Endothelial cell of umbilical vein (primary cell): ENCODE measurements around the gene CIITA. TPM values are rescaled to one million over a fixed set of nuclear protein-coding genes. Genes with fewer than 3 reads are reported as not detected.

ENCODE experiments used
- BruUV-seq: library from RNA; stranded (reverse); fragments of 400-500 nt; replicated peaks from 2 replicates; lab custom pipeline; 2021; lab: Mats Ljungman, UMichigan
- CTCF ChIA-PET: fragments of 300-600, 350-600 bp; sonication (Branson Sonifier 250); formaldehyde crosslinking; loops from one replicate; lab custom pipeline; 2021; ENCODE audit warnings: antibody characterized with exemption, inconsistent platforms; lab: Charles Lee
- POLR2A ChIA-PET: fragments of 300-600, 350-600 bp; sonication (Branson Sonifier 250); formaldehyde crosslinking; loops from one replicate; lab custom pipeline; 2021; ENCODE audit warnings: antibody characterized with exemption, inconsistent platforms; lab: Charles Lee
- DNase-seq: peaks from one replicate; pipeline ENCODE4 v3.0.0-alpha.2; 2011; ENCODE audit warnings: low read depth, low spot score
- FAIRE-seq: peaks from 2 replicates; lab custom pipeline; 2011; peaks lifted over from hg19 to GRCh38; lab: Jason Lieb, UNC
- H2AFZ ChIP-seq: 2 replicates; pipeline ENCODE4 v1.6.0; 2012; ENCODE audit warnings: low read depth, low read length, control low read depth, inconsistent platforms
- H3K27ac ChIP-seq: 2 replicates; pipeline ENCODE4 v1.5.1; 2011; ENCODE audit warnings: low read depth, mild to moderate bottlenecking, control low read depth, low read length, moderate library complexity; ENCODE audit not compliant: insufficient read depth
- H3K27me3 ChIP-seq, 2 experiments: 2 replicates each; pipeline versions ENCODE4 v1.6.0 to v1.6.1; 2011; ENCODE audit warnings: low read length in 2 of 2, mixed read lengths in 1 of 2; ENCODE audit not compliant: control insufficient read depth in 2 of 2, insufficient read depth in 2 of 2
- H3K36me3 ChIP-seq, 2 experiments: 2 replicates in 1 of 2; 3 replicates in 1 of 2; pipeline ENCODE4 v1.5.1; 2011; ENCODE audit warnings: low read length in 2 of 2, mild to moderate bottlenecking in 1 of 2, moderate library complexity in 1 of 2; ENCODE audit not compliant: control insufficient read depth in 2 of 2, insufficient read depth in 2 of 2; ENCODE audit errors: extremely low read depth in 1 of 2
- H3K4me1 ChIP-seq: 3 replicates; pipeline ENCODE4 v1.5.1; 2011; ENCODE audit warnings: mild to moderate bottlenecking, low read length; ENCODE audit not compliant: control insufficient read depth, insufficient read depth; ENCODE audit errors: extremely low read depth
- H3K4me2 ChIP-seq: 2 replicates; pipeline ENCODE4 v1.6.1; 2011; ENCODE audit warnings: low read length, control low read depth, mixed read lengths; ENCODE audit not compliant: insufficient read depth
- H3K4me3 ChIP-seq, 3 experiments: fragments of 200-600 bp in 1 of 3; sonication (generic), shearing (Covaris generic) in 1 of 3; replicated peaks in 1 of 3; 2 replicates each; pipeline ENCODE4 v1.5.1; 2011 to 2016; ENCODE audit warnings: control low read depth in 3 of 3, low read length in 3 of 3, mild to moderate bottlenecking in 2 of 3, inconsistent platforms in 1 of 3, low read depth in 1 of 3, moderate library complexity in 1 of 3; ENCODE audit not compliant: insufficient read depth in 1 of 3
- H3K79me2 ChIP-seq: 2 replicates; pipeline ENCODE4 v1.6.0; 2012; ENCODE audit warnings: low read length, inconsistent platforms; ENCODE audit not compliant: control insufficient read depth, insufficient read depth
- H3K9ac ChIP-seq: replicated peaks from 2 replicates; pipeline ENCODE3; 2011; ENCODE audit warnings: low read length, control low read depth; ENCODE audit not compliant: insufficient read depth; ENCODE audit errors: extremely low read depth
- H3K9me1 ChIP-seq: replicated peaks from 3 replicates; pipeline ENCODE4 v1.6.0; 2011; ENCODE audit warnings: mild to moderate bottlenecking, low read length; ENCODE audit not compliant: control insufficient read depth, insufficient read depth; ENCODE audit errors: extremely low read depth
- H3K9me3 ChIP-seq: replicated peaks from 2 replicates; pipeline ENCODE4 v1.5.1; 2012; ENCODE audit warnings: low read length, inconsistent platforms; ENCODE audit not compliant: control insufficient read depth, insufficient read depth
- H4K20me1 ChIP-seq: replicated peaks from 2 replicates; pipeline ENCODE3; 2011; ENCODE audit warnings: mild to moderate bottlenecking, low read length; ENCODE audit not compliant: control insufficient read depth, insufficient read depth; ENCODE audit errors: extremely low read depth
- CTCF ChIP-seq, 2 donors: IDR thresholded peaks; 1 replicate in 1 of 2; 2 replicates in 1 of 2; pipeline ENCODE4 v1.5.1; 2011; ENCODE audit warnings: low read length in 2 of 2, mild to moderate bottlenecking in 2 of 2, moderate library complexity in 2 of 2, control low read depth in 1 of 2, inconsistent platforms in 1 of 2, low read depth in 1 of 2; ENCODE audit not compliant: insufficient read depth in 1 of 2; ENCODE audit errors: extremely low read depth in 1 of 2
- EZH2 ChIP-seq: IDR thresholded peaks from 2 replicates; pipeline ENCODE4 v1.6.1; 2012; ENCODE audit warnings: borderline replicate concordance, low read depth, mild to moderate bottlenecking, moderate library complexity, low read length, inconsistent platforms; ENCODE audit not compliant: severe bottlenecking
- FOS ChIP-seq: IDR thresholded peaks from 2 replicates; pipeline ENCODE4 v1.6.1; 2011; ENCODE audit warnings: mild to moderate bottlenecking, low read length, moderate library complexity, borderline replicate concordance; ENCODE audit not compliant: insufficient read depth
- GATA2 ChIP-seq: IDR thresholded peaks from 2 replicates; pipeline ENCODE4 v1.7.0; 2011; ENCODE audit warnings: low read depth, mild to moderate bottlenecking, moderate library complexity, mixed read lengths, low read length; ENCODE audit not compliant: insufficient read length, insufficient read depth
- JUN ChIP-seq: IDR thresholded peaks from 2 replicates; pipeline ENCODE4 v1.6.1; 2011; ENCODE audit warnings: borderline replicate concordance, low read depth; ENCODE audit not compliant: insufficient read length, insufficient read depth
- MAX ChIP-seq: IDR thresholded peaks from 2 replicates; pipeline ENCODE4 v1.6.1; 2011; ENCODE audit not compliant: insufficient read depth, insufficient read length
- MYC ChIP-seq: IDR thresholded peaks from one replicate; pipeline ENCODE4 v1.6.1; 2011; ENCODE audit warnings: mild to moderate bottlenecking, low read depth, low read length
- POLR2A ChIP-seq: IDR thresholded peaks from 2 replicates; pipeline ENCODE4 v1.6.1; 2012; ENCODE audit warnings: low read depth, mild to moderate bottlenecking, control low read depth, low read length
- POLR2AphosphoS5 ChIP-seq: IDR thresholded peaks from 2 replicates; pipeline ENCODE4 v1.6.1; 2012; ENCODE audit warnings: low read depth, mild to moderate bottlenecking, control low read depth, low read length, moderate library complexity; ENCODE audit not compliant: insufficient read depth
- dilution Hi-C: fragments of 300-500 bp; cut with MboI; formaldehyde crosslinking; loops from one replicate; pipeline ENCODE4 v1.15.0; 2019; ENCODE audit warnings: low sequenced_read_pairs; ENCODE audit not compliant: extremely low pct_ligation_motif_present
- intact Hi-C: fragments of 100-400 bp; cut with micrococcal nuclease; formaldehyde crosslinking; loops from one replicate; pipeline ENCODE4 v1.10.0; 2022
- polyA plus RNA-seq, 4 experiments: library from polyadenylated mRNA; depleted of rRNA in 3 of 4; stranded (reverse) in 3 of 4; unstranded in 1 of 4; fragments of >200 nt; gene quantifications; 2 replicates each; pipeline versions ENCODE4 v1.2.1 to v1.2.3, GENCODE V29; 2011 to 2012; ENCODE audit warnings: missing spikeins in 1 of 4
- total RNA-seq: library from RNA; stranded (reverse); gene quantifications from 2 replicates; pipeline ENCODE4 v1.2.3, GENCODE V29; 2021

The CIITA gene
- total and polyA plus RNA-seq, 2 donors (not counting 3 experiments of a cell fraction or from before 2014, with no cell fraction given), result not detected

GRCh38 chr16:10984509-10984908, 107.5 kb downstream of the CIITA start:
- no peak overlapping the region for H3K4me3 ChIP-seq
- H3K9me3 ChIP-seq, result no peaks in the 10 kb centered on the region
- no peak overlapping the region for H3K27ac ChIP-seq
- dilution Hi-C loops (no loop called here), intact Hi-C loops (no loop called here)
- BruUV-seq, result no TSS peak
- H3K27me3 ChIP-seq, result no peaks in the 10 kb centered on the region
- H3K4me2 ChIP-seq, result no peak overlapping the region
- no peak overlapping the region for H2AFZ ChIP-seq
- no peak overlapping the region for H3K9ac ChIP-seq
- peaks cover 0 to 2% of the 10 kb centered on the region in 2 experiments for H3K36me3 ChIP-seq
- peaks cover 13% of the 10 kb centered on the region for H3K4me1 ChIP-seq
- POLR2A ChIA-PET, result interaction anchor here (0.5 kb wide), 1 partner anchor 368 kb away, joined by 3 read pairs; no protein-coding TSS in a partner anchor
- no peaks in the 10 kb centered on the region for H4K20me1 ChIP-seq
- no peak for TF ChIP-seq MAX
- no peak for TF ChIP-seq JUN
- no peak for TF ChIP-seq EZH2
- no peak for TF ChIP-seq POLR2A
- TF ChIP-seq GATA2, result no peak
- no peak for TF ChIP-seq POLR2AphosphoS5
- no peak for TF ChIP-seq CTCF (IDR thresholded peaks at IDR 0.05; ENCODE audit: extremely low read depth in 1 of 2, insufficient read depth in 1 of 2, low read depth in 1 of 2, low read length in 2 of 2)
- TF ChIP-seq FOS, result no peak
- TF ChIP-seq MYC, result no peak
- H3K9me1 ChIP-seq, result no peaks in the 10 kb centered on the region
- FAIRE-seq (no peak), DNase-seq (no peak)
- H3K79me2 ChIP-seq, result no peaks in the 10 kb centered on the region
- CTCF ChIA-PET, result interaction anchor here (2.6 to 3.3 kb wide), 3 partner anchors 13 to 271 kb away, joined by 7 to 17 read pairs (median 16); partner anchors contain the start of gene SOCS1

Other genes with a start within 250 kb of the CIITA start
- not detected in 2 replicates for gene TEKT5, start 182.3 kb upstream of the CIITA start, total RNA-seq
- 0.16 TPM in 1 of 2 replicates, not detected in the other for gene TEKT5, start 182.3 kb upstream of the CIITA start, polyA plus RNA-seq
- gene NUBP1, start 133.4 kb upstream of the CIITA start, total RNA-seq, result 23.6 and 28.7 TPM in 2 replicates
- 27.9 and 30.8 TPM in 2 replicates for gene NUBP1, start 133.4 kb upstream of the CIITA start, polyA plus RNA-seq
- not detected in 2 replicates for gene TVP23A, start 58.4 kb upstream of the CIITA start, total RNA-seq
- gene TVP23A, start 58.4 kb upstream of the CIITA start, polyA plus RNA-seq, result not detected in 2 replicates
- 29.1 and 32.8 TPM in 2 replicates for gene DEXI, start 65.3 kb downstream of the CIITA start, total RNA-seq
- gene DEXI, start 65.3 kb downstream of the CIITA start, polyA plus RNA-seq, result 69.5 and 72.9 TPM in 2 replicates
- gene CLEC16A, start 67.4 kb downstream of the CIITA start, total RNA-seq, result 23.3 and 25.7 TPM in 2 replicates
- gene CLEC16A, start 67.4 kb downstream of the CIITA start, polyA plus RNA-seq, result 11.1 and 11.4 TPM in 2 replicates